ENCODE data around the gene KLC1. TPM values are rescaled to one million over a fixed set of nuclear protein-coding genes. Genes with fewer than 3 reads are reported as not detected.
A peak's percentile ranks its signal among the peaks of the same experiment; 100 is the strongest.

Gene KLC1
- total and polyA plus RNA-seq, 4 donors = 71.7 to 315 (median 222) TPM

DNA sequence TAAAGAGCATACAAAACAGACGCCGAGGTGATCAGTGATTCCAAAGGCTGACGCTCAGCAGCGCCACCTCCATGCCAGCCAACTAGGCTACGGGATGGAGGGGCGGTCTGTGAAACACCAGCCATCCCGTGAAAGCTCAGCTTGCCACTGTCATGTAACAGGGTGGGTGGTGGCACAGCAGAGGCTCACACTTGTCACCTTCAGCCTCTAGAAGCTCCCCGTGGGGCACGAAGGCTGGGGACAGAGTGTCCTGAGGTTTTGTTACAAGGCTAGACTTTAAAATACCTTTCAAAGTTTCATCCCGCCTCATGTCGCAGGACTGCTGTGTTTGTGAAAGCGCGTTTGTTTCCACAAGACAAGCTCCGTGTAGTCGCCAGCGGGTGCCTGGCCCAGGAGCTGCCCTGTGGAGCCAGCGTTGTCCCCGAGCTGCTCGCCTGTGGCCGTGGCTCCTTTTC is 65.6 kb downstream of the KLC1 start:
- Histone ChIP-seq H3K4me3 (ENCODE audit: low read length in 2 of 2) (no peak overlapping the region), H3K4me1 (ENCODE audit: control insufficient read depth in 1 of 2, insufficient read depth in 2 of 2, low read length in 2 of 2) (no peaks in the 10 kb centered on the region), H3K9me3 (ENCODE audit: control insufficient read depth, low read length) (no peaks in the 10 kb centered on the region), H3K27ac (ENCODE audit: low read depth in 1 of 2, low read length in 2 of 2) (no peak overlapping the region), H3K27me3 (ENCODE audit: control insufficient read depth in 1 of 2, insufficient read depth in 2 of 2, low read length in 1 of 2) (no peaks in the 10 kb centered on the region), H3K36me3 (ENCODE audit: control insufficient read depth in 1 of 2, insufficient read depth in 2 of 2, low read length in 1 of 2) (peaks cover 0 to 11% of the 10 kb centered on the region in 2 donors)
- ATAC-seq (ENCODE audit: low FRiP score) (no peak), DNase-seq (peak in 1 of 2 donors; percentile 56)
- WGBS, 2 donors = 86 to 89% methylated on average over 20 of the region's 20 CpGs
- intact Hi-C loops (cut with DNase I) = no loop called here

DNA sequence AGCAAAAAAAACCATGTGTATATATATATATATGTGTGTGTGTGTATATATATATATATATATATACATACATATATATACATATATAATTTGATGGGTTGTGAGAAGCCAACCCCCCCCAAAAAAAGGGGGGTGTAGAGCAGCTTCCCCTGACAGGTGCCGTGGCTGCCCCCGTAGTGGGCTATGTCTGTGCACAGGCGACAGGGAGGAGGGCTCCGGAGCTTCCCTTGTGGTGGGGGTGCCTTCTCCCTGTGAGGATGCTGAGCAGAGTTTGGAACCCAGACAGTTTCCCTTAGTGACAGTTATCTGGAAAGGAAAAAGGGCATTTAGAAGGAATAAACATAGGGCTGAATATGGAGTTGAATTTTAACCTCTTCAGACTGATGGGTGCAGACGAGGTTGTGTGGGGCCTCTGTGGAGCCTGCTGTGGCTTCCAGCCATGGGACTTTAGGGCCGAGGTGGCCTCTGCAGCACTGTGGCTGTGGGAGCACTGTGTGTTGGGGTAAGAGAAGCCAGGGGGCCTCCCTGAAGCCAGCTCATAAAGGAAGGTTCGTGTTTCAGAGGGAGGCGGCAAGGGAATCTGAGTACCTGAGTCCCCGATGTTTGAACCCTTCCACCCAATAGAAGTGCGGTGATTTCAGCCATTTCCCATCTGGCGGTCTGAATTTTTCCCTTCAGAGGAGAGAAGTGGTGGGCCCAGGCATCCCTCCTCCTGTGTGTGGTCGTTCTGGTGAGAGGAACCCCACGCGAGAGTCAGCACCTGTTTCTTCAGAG is 66.5 kb downstream of the KLC1 start:
- no peaks in the 10 kb centered on the region for H3K27me3 ChIP-seq (ENCODE audit: control insufficient read depth in 1 of 2, insufficient read depth in 2 of 2, low read length in 1 of 2)
- H3K9me3 ChIP-seq (ENCODE audit: control insufficient read depth, low read length) = no peaks in the 10 kb centered on the region
- H3K36me3 ChIP-seq (ENCODE audit: control insufficient read depth in 1 of 2, insufficient read depth in 2 of 2, low read length in 1 of 2) = peaks cover 0 to 9% of the 10 kb centered on the region in 2 donors
- whole genome bisulfite sequencing, 2 donors = 55 to 62% methylated on average over 14 of the region's 14 CpGs
- intact Hi-C loops (cut with DNase I) = no loop called here
- no peaks in the 10 kb centered on the region for H3K4me1 ChIP-seq (ENCODE audit: control insufficient read depth in 1 of 2, insufficient read depth in 2 of 2, low read length in 2 of 2)
- ATAC-seq (ENCODE audit: low FRiP score) (no peak), DNase-seq (peak in 1 of 2 donors; percentile 65)
- H3K27ac ChIP-seq (ENCODE audit: low read depth in 1 of 2, low read length in 2 of 2) = no peak overlapping the region
- H3K4me3 ChIP-seq (ENCODE audit: low read length in 2 of 2) = no peak overlapping the region

DNA sequence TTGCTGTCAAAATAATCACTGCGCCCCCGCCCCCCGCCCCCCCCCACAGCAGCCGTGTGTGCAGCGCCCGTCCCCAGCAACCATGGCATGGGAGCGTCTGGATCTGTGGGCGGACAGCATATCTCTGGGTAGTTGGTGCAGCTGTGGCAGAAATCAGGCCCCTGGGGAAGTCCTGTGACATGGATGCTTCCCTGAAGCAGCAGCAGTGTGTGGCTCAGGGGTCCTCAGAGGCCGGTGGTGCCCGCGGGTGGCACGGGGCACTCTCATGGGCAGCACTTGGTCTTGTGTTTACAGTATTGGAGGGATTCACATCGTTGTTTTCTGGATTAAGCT is 67.0 kb downstream of the KLC1 start:
- no peak overlapping the region for H3K4me3 ChIP-seq (ENCODE audit: low read length in 2 of 2)
- no peaks in the 10 kb centered on the region for H3K4me1 ChIP-seq (ENCODE audit: control insufficient read depth in 1 of 2, insufficient read depth in 2 of 2, low read length in 2 of 2)
- DNase-seq (peak in 1 of 2 donors; percentile 54), ATAC-seq (ENCODE audit: low FRiP score) (no peak)
- no peaks in the 10 kb centered on the region for H3K9me3 ChIP-seq (ENCODE audit: control insufficient read depth, low read length)
- intact Hi-C loops (cut with DNase I) = no loop called here
- H3K27me3 ChIP-seq (ENCODE audit: control insufficient read depth in 1 of 2, insufficient read depth in 2 of 2, low read length in 1 of 2) = no peaks in the 10 kb centered on the region
- 34 to 38% methylated on average over 12 to 13 of the region's 13 CpGs for WGBS, 2 donors
- H3K36me3 ChIP-seq (ENCODE audit: control insufficient read depth in 1 of 2, insufficient read depth in 2 of 2, low read length in 1 of 2) = peaks cover 0 to 9% of the 10 kb centered on the region in 2 donors
- H3K27ac ChIP-seq (ENCODE audit: low read depth in 1 of 2, low read length in 2 of 2) = no peak overlapping the region

DNA sequence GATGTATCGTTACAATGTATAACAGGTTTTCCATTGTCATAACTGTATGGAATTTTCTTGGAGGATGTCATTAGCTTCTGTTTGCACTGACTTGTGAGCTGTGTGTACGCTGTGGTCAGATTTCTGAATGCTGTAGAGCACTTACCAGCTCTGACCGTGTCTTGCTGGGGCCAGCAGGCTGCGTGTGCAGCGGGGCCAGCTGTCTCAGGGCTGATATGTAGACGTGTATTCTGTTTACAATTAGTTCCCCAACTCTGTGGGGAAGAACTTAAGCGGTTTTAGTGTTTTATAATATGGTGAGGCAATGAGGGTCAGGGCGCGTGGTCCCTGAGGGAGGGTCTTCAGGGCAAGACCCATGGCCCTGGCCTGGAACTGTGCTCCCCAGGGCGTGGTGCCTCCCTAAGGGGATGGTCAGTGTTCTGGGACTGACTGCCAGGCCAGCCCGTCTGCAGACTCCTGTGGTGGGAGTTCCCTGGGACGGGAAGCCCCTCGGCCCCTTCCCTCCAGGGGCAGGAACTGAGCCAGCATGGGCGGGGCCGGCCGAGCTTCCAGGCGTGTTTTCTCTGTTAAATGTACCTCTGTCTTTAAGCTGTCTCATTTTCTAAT is 67.6 kb downstream of the KLC1 start:
- DNase-seq = peak in 1 of 2 donors; percentile 80
- Histone ChIP-seq H3K9me3 (ENCODE audit: control insufficient read depth, low read length) (no peaks in the 10 kb centered on the region), H3K27ac (ENCODE audit: low read depth in 1 of 2, low read length in 2 of 2) (peak overlapping the region in 1 of 2 donors; percentile 0), H3K4me1 (ENCODE audit: control insufficient read depth in 1 of 2, insufficient read depth in 2 of 2, low read length in 2 of 2) (no peaks in the 10 kb centered on the region), H3K4me3 (ENCODE audit: low read length in 2 of 2) (no peak overlapping the region), H3K27me3 (ENCODE audit: control insufficient read depth in 1 of 2, insufficient read depth in 2 of 2, low read length in 1 of 2) (no peaks in the 10 kb centered on the region), H3K36me3 (ENCODE audit: control insufficient read depth in 1 of 2, insufficient read depth in 2 of 2, low read length in 1 of 2) (peaks cover 0 to 9% of the 10 kb centered on the region in 2 donors)
- 6 to 12% methylated on average over 17 of the region's 17 CpGs for WGBS, 2 donors
- ATAC-seq (ENCODE audit: low FRiP score) = peak; percentile 58
- intact Hi-C loops (cut with DNase I) = no loop called here

DNA sequence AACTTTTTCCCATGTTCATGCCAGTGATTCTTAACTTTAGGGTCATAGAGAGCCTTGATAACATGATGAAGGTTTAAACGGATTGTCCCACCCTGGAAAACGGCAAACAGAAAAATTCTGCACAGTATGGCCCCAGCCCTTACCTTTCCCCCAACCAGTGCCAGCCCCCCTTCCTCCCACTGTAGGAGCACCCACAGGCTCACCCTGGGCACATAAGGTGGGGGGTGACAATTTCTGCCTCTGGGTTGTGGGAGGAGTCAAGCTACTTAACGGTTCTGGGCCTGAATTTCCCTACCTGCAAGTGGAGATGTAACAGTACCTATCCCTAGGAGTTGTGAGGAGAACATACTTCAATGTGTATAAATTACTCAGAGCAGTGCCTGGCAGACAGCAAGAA is 68.2 kb downstream of the KLC1 start:
- WGBS, 2 donors = 7 to 10% methylated on average over 3 of the region's 3 CpGs
- ATAC-seq (ENCODE audit: low FRiP score) (no peak), DNase-seq (peak in 1 of 2 donors; percentile 33)
- no peaks in the 10 kb centered on the region for H3K27me3 ChIP-seq (ENCODE audit: control insufficient read depth in 1 of 2, insufficient read depth in 2 of 2, low read length in 1 of 2)
- no peak overlapping the region for H3K4me3 ChIP-seq (ENCODE audit: low read length in 2 of 2)
- H3K27ac ChIP-seq (ENCODE audit: low read depth in 1 of 2, low read length in 2 of 2) = peak overlapping the region in 1 of 2 donors; percentile 9
- H3K4me1 ChIP-seq (ENCODE audit: control insufficient read depth in 1 of 2, insufficient read depth in 2 of 2, low read length in 2 of 2) = no peaks in the 10 kb centered on the region
- H3K9me3 ChIP-seq (ENCODE audit: control insufficient read depth, low read length) = no peaks in the 10 kb centered on the region
- intact Hi-C loops (cut with DNase I) = no loop called here
- H3K36me3 ChIP-seq (ENCODE audit: control insufficient read depth in 1 of 2, insufficient read depth in 2 of 2, low read length in 1 of 2) = peaks cover 0 to 11% of the 10 kb centered on the region in 2 donors

DNA sequence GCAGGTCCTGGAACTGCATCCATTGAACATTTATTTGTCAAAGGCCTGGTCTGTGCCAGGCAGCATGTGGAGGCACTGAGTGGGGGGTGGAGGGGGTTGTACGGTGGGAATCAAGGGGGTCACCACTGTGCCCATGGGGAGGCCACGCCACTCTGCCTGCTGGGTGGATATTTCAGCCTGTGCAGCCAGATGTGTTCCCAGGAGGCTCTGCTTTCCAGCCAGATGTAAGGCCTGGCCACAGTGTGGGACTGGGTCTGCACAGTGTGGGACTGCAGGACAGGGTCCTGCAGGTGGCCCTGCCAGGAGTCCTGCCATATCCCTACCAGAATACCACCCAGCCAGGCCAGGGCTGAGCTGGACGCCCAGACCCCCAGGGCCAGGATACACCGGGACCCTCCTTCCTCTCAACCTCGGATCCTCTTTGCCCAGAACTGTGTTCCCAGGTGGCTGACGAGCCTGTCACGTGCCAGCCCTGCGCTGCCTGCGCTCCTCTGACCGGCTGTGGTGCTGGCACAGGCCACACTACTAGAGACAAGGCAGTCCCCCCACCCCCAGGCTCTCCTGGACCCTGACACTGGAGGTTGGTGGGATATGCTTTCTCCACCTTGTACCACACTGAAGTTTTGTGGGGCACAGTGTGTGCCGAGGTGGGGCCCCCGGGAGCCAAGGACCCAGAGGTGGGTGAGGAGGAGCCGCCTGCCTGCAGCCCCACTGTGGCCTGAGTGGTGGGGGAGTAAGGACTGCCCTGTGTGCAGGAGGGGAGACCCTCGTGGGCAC is 68.8 kb downstream of the KLC1 start:
- no peak for ATAC-seq (ENCODE audit: low FRiP score)
- Histone ChIP-seq H3K4me3 (ENCODE audit: low read length in 2 of 2) (no peak overlapping the region), H3K36me3 (ENCODE audit: control insufficient read depth in 1 of 2, insufficient read depth in 2 of 2, low read length in 1 of 2) (peaks cover 0 to 11% of the 10 kb centered on the region in 2 donors), H3K27me3 (ENCODE audit: control insufficient read depth in 1 of 2, insufficient read depth in 2 of 2, low read length in 1 of 2) (no peaks in the 10 kb centered on the region), H3K4me1 (ENCODE audit: control insufficient read depth in 1 of 2, insufficient read depth in 2 of 2, low read length in 2 of 2) (no peaks in the 10 kb centered on the region), H3K27ac (ENCODE audit: low read depth in 1 of 2, low read length in 2 of 2) (peak overlapping the region in 1 of 2 donors; percentile 9), H3K9me3 (ENCODE audit: control insufficient read depth, low read length) (no peaks in the 10 kb centered on the region)
- 68 to 79% methylated on average over 14 of the region's 14 CpGs for WGBS, 2 donors
- DNase-seq = peak; percentile 49 to 55
- intact Hi-C loops (cut with DNase I) = no loop called here

DNA sequence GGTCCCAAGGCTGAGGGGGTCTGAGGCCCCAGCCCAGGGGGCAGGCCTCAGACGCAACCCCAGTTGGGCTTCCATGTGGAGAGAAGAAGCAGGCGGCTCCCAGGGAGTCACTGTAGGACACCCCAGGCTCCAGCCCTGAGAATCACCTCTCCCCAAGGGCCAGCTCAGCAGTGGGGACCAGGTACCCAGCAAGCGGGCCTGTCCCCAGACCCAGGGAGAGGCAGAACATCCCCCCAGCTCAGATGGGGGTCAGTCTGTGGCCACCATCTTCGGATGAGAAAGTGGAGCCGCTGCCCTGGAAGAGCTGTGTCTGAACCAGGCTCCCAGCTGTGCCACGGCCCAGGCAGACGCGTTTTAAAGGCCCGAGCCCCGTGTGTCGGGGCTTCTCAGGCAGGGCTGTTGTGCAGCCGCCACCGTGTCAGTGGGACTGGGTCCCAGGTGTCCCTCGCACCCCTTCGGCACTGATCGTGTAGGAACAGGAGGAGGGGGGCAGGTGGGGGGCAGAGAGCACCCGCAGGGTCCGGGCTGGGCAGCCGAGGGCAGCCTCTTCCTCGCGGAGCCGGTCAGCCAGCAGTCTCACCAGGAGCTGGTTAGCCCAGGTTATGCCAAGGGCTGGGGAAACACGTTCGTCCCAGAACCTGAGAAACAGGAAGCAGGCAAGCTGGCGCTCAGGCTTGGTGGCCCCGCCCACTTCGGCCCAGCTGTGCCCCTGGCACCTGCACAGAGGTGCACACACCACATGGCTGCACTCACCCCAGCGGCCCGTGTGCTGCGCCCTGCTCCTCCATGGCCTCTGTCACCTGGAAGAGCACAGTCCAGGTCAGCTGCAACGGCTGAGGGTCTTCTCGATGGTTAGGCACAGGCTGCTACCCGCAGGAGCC is 69.6 kb downstream of the KLC1 start:
- Histone ChIP-seq H3K27ac (ENCODE audit: low read depth in 1 of 2, low read length in 2 of 2) (no peak overlapping the region), H3K36me3 (ENCODE audit: control insufficient read depth in 1 of 2, insufficient read depth in 2 of 2, low read length in 1 of 2) (peaks cover 0 to 6% of the 10 kb centered on the region in 2 donors), H3K9me3 (ENCODE audit: control insufficient read depth, low read length) (no peaks in the 10 kb centered on the region), H3K4me3 (ENCODE audit: low read length in 2 of 2) (no peak overlapping the region), H3K27me3 (ENCODE audit: control insufficient read depth in 1 of 2, insufficient read depth in 2 of 2, low read length in 1 of 2) (no peaks in the 10 kb centered on the region), H3K4me1 (ENCODE audit: control insufficient read depth in 1 of 2, insufficient read depth in 2 of 2, low read length in 2 of 2) (no peaks in the 10 kb centered on the region)
- WGBS, 2 donors = 83 to 86% methylated on average over 33 of the region's 33 CpGs
- intact Hi-C loops (cut with DNase I) = no loop called here
- ATAC-seq (ENCODE audit: low FRiP score) (no peak), DNase-seq (peak; percentile 51 to 72)

DNA sequence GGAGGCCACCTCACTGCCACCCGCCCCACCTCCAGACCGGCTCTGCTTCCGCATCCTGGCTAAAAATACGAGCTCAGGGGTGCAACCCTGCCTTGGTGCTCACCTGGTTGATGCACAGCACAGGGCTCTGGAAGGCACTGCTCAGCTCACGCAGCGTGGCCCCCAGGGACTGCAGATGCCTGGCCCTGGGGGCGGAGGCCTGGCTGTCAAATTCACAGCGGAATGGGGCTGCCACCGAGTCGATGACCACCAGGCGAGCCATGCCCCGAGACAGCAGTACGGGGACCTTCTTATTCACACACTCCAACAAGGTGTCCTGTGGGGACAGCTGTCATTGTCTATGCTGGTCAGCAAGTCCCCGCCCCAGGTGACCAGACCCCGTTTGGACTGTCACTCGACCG is 70.2 kb downstream of the KLC1 start:
- H3K27ac ChIP-seq (ENCODE audit: low read depth in 1 of 2, low read length in 2 of 2) = no peak overlapping the region
- peaks cover 0 to 3% of the 10 kb centered on the region in 2 donors for H3K36me3 ChIP-seq (ENCODE audit: control insufficient read depth in 1 of 2, insufficient read depth in 2 of 2, low read length in 1 of 2)
- DNase-seq (no peak), ATAC-seq (ENCODE audit: low FRiP score) (no peak)
- H3K4me3 ChIP-seq (ENCODE audit: low read length in 2 of 2) = no peak overlapping the region
- 80 to 88% methylated on average over 17 of the region's 17 CpGs for WGBS, 2 donors
- H3K9me3 ChIP-seq (ENCODE audit: control insufficient read depth, low read length) = no peaks in the 10 kb centered on the region
- intact Hi-C loops (cut with DNase I) = no loop called here
- H3K27me3 ChIP-seq (ENCODE audit: control insufficient read depth in 1 of 2, insufficient read depth in 2 of 2, low read length in 1 of 2) = no peaks in the 10 kb centered on the region
- H3K4me1 ChIP-seq (ENCODE audit: control insufficient read depth in 1 of 2, insufficient read depth in 2 of 2, low read length in 2 of 2) = no peaks in the 10 kb centered on the region
